Measurements from ENCODE around the gene PDPN. TPM values are rescaled to one million over a fixed set of nuclear protein-coding genes. Genes with fewer than 3 reads are reported as not detected.

Gene PDPN
- total RNA-seq, 1 experiment from 2014 or later: not detected

DNA sequence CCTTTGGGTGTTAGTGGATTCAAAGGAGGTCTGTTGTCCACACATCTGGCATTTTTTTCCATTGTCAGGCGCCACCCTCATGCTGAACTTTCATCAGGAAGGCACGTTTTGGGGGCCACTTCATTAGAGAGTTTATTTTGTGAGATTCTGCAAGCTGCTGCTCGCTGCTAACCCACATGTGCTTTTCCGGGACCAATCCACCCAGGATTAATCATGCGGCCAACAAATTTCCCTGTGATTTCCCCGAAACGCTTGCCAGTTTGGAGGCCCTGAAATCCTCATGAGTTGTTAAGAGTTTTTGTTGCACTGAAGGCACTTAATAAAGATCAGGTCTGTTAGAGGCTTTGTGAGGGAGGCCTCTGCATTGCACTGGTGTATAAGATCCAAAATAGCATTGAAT is 2.4 kb downstream of the PDPN start:
- BruUV-seq (replicated peaks): no TSS peak
- Mint-ChIP-seq H3K4me3 (ENCODE audit: low read depth, unreplicated experiment) (no peak overlapping the region), H3K27me3 (ENCODE audit: unreplicated experiment) (no peaks in the 10 kb centered on the region), H3K9me3 (ENCODE audit: low read depth, unreplicated experiment) (peaks cover 2% of the 10 kb centered on the region), H3K4me1 (ENCODE audit: low read depth, unreplicated experiment) (no peaks in the 10 kb centered on the region), H3K36me3 (ENCODE audit: insufficient read depth, unreplicated experiment) (no peaks in the 10 kb centered on the region), H3K27ac (ENCODE audit: unreplicated experiment) (no peak overlapping the region)
- CTCF ChIA-PET: no interaction called here
- intact Hi-C loops (cut with micrococcal nuclease; ENCODE audit: unreplicated experiment): no loop called here
- no peak for DNase-seq
- TF ChIP-seq, protein P1, sequence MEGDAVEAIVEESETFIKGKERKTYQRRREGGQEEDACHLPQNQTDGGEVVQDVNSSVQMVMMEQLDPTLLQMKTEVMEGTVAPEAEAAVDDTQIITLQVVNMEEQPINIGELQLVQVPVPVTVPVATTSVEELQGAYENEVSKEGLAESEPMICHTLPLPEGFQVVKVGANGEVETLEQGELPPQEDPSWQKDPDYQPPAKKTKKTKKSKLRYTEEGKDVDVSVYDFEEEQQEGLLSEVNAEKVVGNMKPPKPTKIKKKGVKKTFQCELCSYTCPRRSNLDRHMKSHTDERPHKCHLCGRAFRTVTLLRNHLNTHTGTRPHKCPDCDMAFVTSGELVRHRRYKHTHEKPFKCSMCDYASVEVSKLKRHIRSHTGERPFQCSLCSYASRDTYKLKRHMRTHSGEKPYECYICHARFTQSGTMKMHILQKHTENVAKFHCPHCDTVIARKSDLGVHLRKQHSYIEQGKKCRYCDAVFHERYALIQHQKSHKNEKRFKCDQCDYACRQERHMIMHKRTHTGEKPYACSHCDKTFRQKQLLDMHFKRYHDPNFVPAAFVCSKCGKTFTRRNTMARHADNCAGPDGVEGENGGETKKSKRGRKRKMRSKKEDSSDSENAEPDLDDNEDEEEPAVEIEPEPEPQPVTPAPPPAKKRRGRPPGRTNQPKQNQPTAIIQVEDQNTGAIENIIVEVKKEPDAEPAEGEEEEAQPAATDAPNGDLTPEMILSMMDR (IDR thresholded peaks at IDR 0.05; ENCODE audit: unreplicated experiment): no peak

- H3K36me3 Mint-ChIP-seq (ENCODE audit: insufficient read depth, unreplicated experiment): no peaks in the 10 kb centered on the region
- TF ChIP-seq, protein P1 (IDR thresholded peaks at IDR 0.05; ENCODE audit: unreplicated experiment): no peak
- H3K4me1 Mint-ChIP-seq (ENCODE audit: low read depth, unreplicated experiment): no peaks in the 10 kb centered on the region
- DNase-seq: no peak
- no peak overlapping the region for H3K27ac Mint-ChIP-seq (ENCODE audit: unreplicated experiment)
- no peaks in the 10 kb centered on the region for H3K27me3 Mint-ChIP-seq (ENCODE audit: unreplicated experiment)
- intact Hi-C loops (cut with micrococcal nuclease; ENCODE audit: unreplicated experiment): no loop called here
- CTCF ChIA-PET: no interaction called here
- H3K4me3 Mint-ChIP-seq (ENCODE audit: low read depth, unreplicated experiment): no peak overlapping the region
- H3K9me3 Mint-ChIP-seq (ENCODE audit: low read depth, unreplicated experiment): peaks cover 5% of the 10 kb centered on the region
- no TSS peak for BruUV-seq (replicated peaks)
Observed at GRCh38 chr1:13587256-13588030, 3.8 kb downstream of the PDPN start.

DNA sequence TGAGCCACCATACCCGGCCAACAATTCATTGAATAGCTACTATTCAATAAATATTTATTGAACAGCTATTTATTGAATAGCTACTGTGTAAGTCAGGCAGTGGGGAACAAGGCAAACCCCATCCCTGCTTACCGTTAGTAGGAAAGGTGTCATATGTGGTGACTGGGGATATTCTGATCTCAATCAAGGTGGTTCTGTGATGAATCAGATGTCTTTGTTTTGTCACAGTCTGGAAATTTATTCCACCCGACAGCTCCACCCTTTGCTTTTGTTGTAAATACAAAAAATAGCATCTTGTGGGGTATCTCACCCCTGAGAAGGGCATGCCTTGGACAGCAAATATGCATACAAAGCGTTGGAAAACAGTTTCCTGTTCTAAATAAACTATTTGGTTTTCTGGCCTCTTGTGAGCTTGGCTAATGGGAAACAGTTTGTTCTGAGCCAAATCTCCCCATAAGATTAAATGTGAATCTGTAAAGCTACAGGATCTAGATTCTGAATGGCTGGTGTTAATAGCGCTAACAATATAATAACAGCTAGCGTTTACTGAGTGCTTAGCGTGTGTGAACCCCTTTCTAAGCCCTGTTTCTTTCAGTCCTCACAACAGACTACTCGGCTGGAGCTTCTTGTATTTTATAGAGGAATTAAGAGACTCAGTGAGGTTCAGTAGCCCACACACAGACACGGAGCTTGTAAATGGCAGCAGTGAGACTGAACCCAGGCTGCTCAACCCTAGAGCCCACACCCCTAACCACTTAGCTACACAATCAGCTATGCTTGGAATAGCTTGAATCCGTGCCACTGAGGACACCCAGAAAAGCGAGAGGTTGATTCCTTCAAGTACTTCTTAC is 5.5 kb downstream of the PDPN start:
- H3K9me3 Mint-ChIP-seq (ENCODE audit: low read depth, unreplicated experiment): peaks cover 11% of the 10 kb centered on the region
- TF ChIP-seq, protein P1 (IDR thresholded peaks at IDR 0.05; ENCODE audit: unreplicated experiment): no peak
- no peaks in the 10 kb centered on the region for H3K36me3 Mint-ChIP-seq (ENCODE audit: insufficient read depth, unreplicated experiment)
- H3K4me1 Mint-ChIP-seq (ENCODE audit: low read depth, unreplicated experiment): no peaks in the 10 kb centered on the region
- H3K27me3 Mint-ChIP-seq (ENCODE audit: unreplicated experiment): no peaks in the 10 kb centered on the region
- CTCF ChIA-PET: interaction anchor here (0.6 kb wide), 1 partner anchor 371 kb away, joined by 3 read pairs; no protein-coding TSS in a partner anchor
- intact Hi-C loops (cut with micrococcal nuclease; ENCODE audit: unreplicated experiment): no loop called here
- no peak overlapping the region for H3K27ac Mint-ChIP-seq (ENCODE audit: unreplicated experiment)
- no TSS peak for BruUV-seq (replicated peaks)
- no peak overlapping the region for H3K4me3 Mint-ChIP-seq (ENCODE audit: low read depth, unreplicated experiment)
- DNase-seq: no peak

GRCh38 chr1:13590486-13590885 is 6.9 kb downstream of the PDPN start:
- no peaks in the 10 kb centered on the region for H3K4me1 Mint-ChIP-seq (ENCODE audit: low read depth, unreplicated experiment)
- CTCF ChIA-PET: no interaction called here
- H3K9me3 Mint-ChIP-seq (ENCODE audit: low read depth, unreplicated experiment): peaks cover 9% of the 10 kb centered on the region
- TF ChIP-seq, protein P1 (IDR thresholded peaks at IDR 0.05; ENCODE audit: unreplicated experiment): no peak
- DNase-seq: no peak
- intact Hi-C loops (cut with micrococcal nuclease; ENCODE audit: unreplicated experiment): no loop called here
- H3K4me3 Mint-ChIP-seq (ENCODE audit: low read depth, unreplicated experiment): no peak overlapping the region
- no peak overlapping the region for H3K27ac Mint-ChIP-seq (ENCODE audit: unreplicated experiment)
- no peaks in the 10 kb centered on the region for H3K27me3 Mint-ChIP-seq (ENCODE audit: unreplicated experiment)
- no TSS peak for BruUV-seq (replicated peaks)
- no peaks in the 10 kb centered on the region for H3K36me3 Mint-ChIP-seq (ENCODE audit: insufficient read depth, unreplicated experiment)

Measured in Calu3 (cell line).